Stomach smooth muscle (tissue), 2 donors: Measurements from ENCODE around the gene CCDC32.

Experiments used
- H3K27ac ChIP-seq: one replicate; pipeline ENCODE4 v1.7.0; 2013; ENCODE audit warnings: mild to moderate bottlenecking, low read length, inconsistent platforms
- H3K27me3 ChIP-seq, 2 donors: one replicate each; pipeline ENCODE4 v1.7.0; 2013; ENCODE audit warnings: low read length in 2 of 2; ENCODE audit not compliant: insufficient read depth in 2 of 2, control insufficient read depth in 1 of 2
- H3K36me3 ChIP-seq, 2 donors: one replicate each; pipeline ENCODE4 v1.7.0; 2013; ENCODE audit warnings: low read length in 2 of 2; ENCODE audit not compliant: control insufficient read depth in 2 of 2, insufficient read depth in 2 of 2
- H3K4me1 ChIP-seq: one replicate; pipeline ENCODE4 v1.7.0; 2013; ENCODE audit warnings: low read length; ENCODE audit not compliant: control insufficient read depth, insufficient read depth
- H3K4me3 ChIP-seq, 2 donors: one replicate each; pipeline ENCODE4 v1.7.0; 2013; ENCODE audit warnings: low read length in 2 of 2
- H3K9ac ChIP-seq, 2 donors: one replicate each; pipeline ENCODE4 v1.7.0; 2013; ENCODE audit warnings: low read length in 2 of 2, mild to moderate bottlenecking in 1 of 2
- H3K9me3 ChIP-seq, 2 donors: one replicate each; pipeline ENCODE4 v1.7.0; 2013; ENCODE audit warnings: low read length in 2 of 2; ENCODE audit not compliant: control insufficient read depth in 2 of 2
- donor health status: healthy.
- donor health status: Pancreatic carcinoma.

CCDC32 gene

GRCh38 chr15:40564591-40565332 is at the start of gene CCDC32:
TSS of gene CCDC32 (minus strand) at chr15:40565042. CDS start at chr15:40563015, 2,027 bp downstream.
- Histone ChIP-seq H3K9ac (peak within 1 kb of the TSS; percentile 82 to 98), H3K36me3 (peaks cover 0 to 3% of the 10 kb centered on the region in 2 donors), H3K4me3 (peak within 1 kb of the TSS; percentile 68 to 94), H3K27ac (peak within 1 kb of the TSS; percentile 93), H3K4me1 (peaks cover 23% of the 10 kb centered on the region), H3K9me3 (no peaks in the 10 kb centered on the region), H3K27me3 (no peaks in the 10 kb centered on the region)

- Histone ChIP-seq H3K9me3 (no peaks in the 10 kb centered on the region), H3K4me1 (no peaks in the 10 kb centered on the region), H3K9ac (no peak overlapping the region), H3K27ac (no peak overlapping the region), H3K27me3 (no peaks in the 10 kb centered on the region), H3K4me3 (no peak overlapping the region), H3K36me3 (no peaks in the 10 kb centered on the region)
Measured at GRCh38 chr15:40613080-40613479, 48.2 kb upstream of the CCDC32 start.

GRCh38 chr15:40603935-40604334 is 39.1 kb upstream of the CCDC32 start:
- no peak overlapping the region for H3K4me3 ChIP-seq
- no peaks in the 10 kb centered on the region for H3K36me3 ChIP-seq
- H3K9me3 ChIP-seq, result no peaks in the 10 kb centered on the region
- no peak overlapping the region for H3K9ac ChIP-seq
- no peaks in the 10 kb centered on the region for H3K27me3 ChIP-seq
- no peak overlapping the region for H3K27ac ChIP-seq
- no peaks in the 10 kb centered on the region for H3K4me1 ChIP-seq

GRCh38 chr15:40600956-40601355 is 36.1 kb upstream of the CCDC32 start:
- Histone ChIP-seq H3K4me3 (no peak overlapping the region), H3K9me3 (no peaks in the 10 kb centered on the region), H3K27me3 (no peaks in the 10 kb centered on the region), H3K4me1 (no peaks in the 10 kb centered on the region), H3K9ac (no peak overlapping the region), H3K27ac (no peak overlapping the region), H3K36me3 (no peaks in the 10 kb centered on the region)

GRCh38 chr15:40598672-40599071 is 33.8 kb upstream of the CCDC32 start:
- H3K4me1 ChIP-seq, result peaks cover 8% of the 10 kb centered on the region
- H3K9me3 ChIP-seq, result no peaks in the 10 kb centered on the region
- peaks cover 0 to 7% of the 10 kb centered on the region in 2 donors for H3K27me3 ChIP-seq
- H3K27ac ChIP-seq, result no peak overlapping the region
- no peaks in the 10 kb centered on the region for H3K36me3 ChIP-seq
- H3K9ac ChIP-seq, result no peak overlapping the region
- no peak overlapping the region for H3K4me3 ChIP-seq

GRCh38 chr15:40598126-40598525 is 33.3 kb upstream of the CCDC32 start:
- Histone ChIP-seq H3K27ac (no peak overlapping the region), H3K36me3 (no peaks in the 10 kb centered on the region)

GRCh38 chr15:40597024-40597423 is 32.2 kb upstream of the CCDC32 start:
- H3K27me3 ChIP-seq, result peaks cover 0 to 7% of the 10 kb centered on the region in 2 donors

More at GRCh38 chr15:40598126-40598525, 33.3 kb upstream of the CCDC32 start:
- no peak overlapping the region for H3K4me3 ChIP-seq
- H3K4me1 ChIP-seq, result peaks cover 8% of the 10 kb centered on the region
- H3K27me3 ChIP-seq, result peaks cover 0 to 7% of the 10 kb centered on the region in 2 donors
- no peaks in the 10 kb centered on the region for H3K9me3 ChIP-seq
- H3K9ac ChIP-seq, result no peak overlapping the region

GRCh38 chr15:40595773-40596172 is 30.9 kb upstream of the CCDC32 start:
- no peak overlapping the region for H3K9ac ChIP-seq
- H3K36me3 ChIP-seq, result no peaks in the 10 kb centered on the region
- H3K4me1 ChIP-seq, result peaks cover 8% of the 10 kb centered on the region
- no peaks in the 10 kb centered on the region for H3K9me3 ChIP-seq
- H3K4me3 ChIP-seq, result no peak overlapping the region
- peaks cover 0 to 7% of the 10 kb centered on the region in 2 donors for H3K27me3 ChIP-seq
- no peak overlapping the region for H3K27ac ChIP-seq

More at GRCh38 chr15:40597024-40597423, 32.2 kb upstream of the CCDC32 start:
- Histone ChIP-seq H3K9ac (no peak overlapping the region), H3K4me1 (peaks cover 8% of the 10 kb centered on the region), H3K9me3 (no peaks in the 10 kb centered on the region), H3K36me3 (no peaks in the 10 kb centered on the region), H3K4me3 (no peak overlapping the region), H3K27ac (no peak overlapping the region)

- Histone ChIP-seq H3K27ac (no peak overlapping the region), H3K27me3 (peaks cover 0 to 7% of the 10 kb centered on the region in 2 donors), H3K4me1 (peaks cover 8% of the 10 kb centered on the region), H3K9ac (no peak overlapping the region), H3K4me3 (no peak overlapping the region), H3K9me3 (no peaks in the 10 kb centered on the region), H3K36me3 (no peaks in the 10 kb centered on the region)
Measured at GRCh38 chr15:40595219-40595618, 30.4 kb upstream of the CCDC32 start.

- Histone ChIP-seq H3K36me3 (no peaks in the 10 kb centered on the region), H3K4me1 (peaks cover 8% of the 10 kb centered on the region), H3K9ac (no peak overlapping the region), H3K4me3 (peak overlapping the region; percentile 89 to 91), H3K9me3 (no peaks in the 10 kb centered on the region), H3K27me3 (peaks cover 0 to 7% of the 10 kb centered on the region in 2 donors), H3K27ac (no peak overlapping the region)
Measured at GRCh38 chr15:40594429-40594836, 29.6 kb upstream of the CCDC32 start.
